GM19438 (cell line): ENCODE results near the gene MEX3B.
"Not testable (repeated sequence)": the region's sequence is repeated elsewhere in the genome, so short reads cannot be mapped to it uniquely, and the experiment has no call there.

Experiments used
- ATAC-seq: cut with Tn5 transposase; IDR thresholded peaks from one replicate; pipeline ENCODE4 v1.9.1; 2021; ENCODE audit warnings: low read depth; ENCODE audit not compliant: unreplicated experiment

MEX3B gene

DNA sequence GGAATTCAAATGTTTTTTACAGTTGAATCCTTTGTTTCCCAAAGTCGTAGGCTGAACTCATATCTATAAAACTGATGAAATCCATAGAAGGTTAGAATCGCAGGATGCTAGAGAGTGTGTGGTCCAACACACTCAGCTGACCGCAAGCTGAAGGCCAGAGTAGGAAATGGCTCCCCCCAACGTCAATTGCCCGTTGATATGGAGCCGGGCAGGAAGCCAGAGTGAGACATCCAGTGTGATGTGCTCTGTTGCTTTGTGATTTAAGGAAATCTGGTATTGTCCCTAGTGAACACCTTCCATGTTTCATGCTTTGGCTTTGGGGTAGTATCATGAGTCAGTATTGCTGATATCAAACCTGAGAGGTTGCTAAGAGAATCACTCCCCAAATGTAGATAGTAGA, 5.8 kb upstream of the MEX3B start:
- no peak for ATAC-seq

DNA sequence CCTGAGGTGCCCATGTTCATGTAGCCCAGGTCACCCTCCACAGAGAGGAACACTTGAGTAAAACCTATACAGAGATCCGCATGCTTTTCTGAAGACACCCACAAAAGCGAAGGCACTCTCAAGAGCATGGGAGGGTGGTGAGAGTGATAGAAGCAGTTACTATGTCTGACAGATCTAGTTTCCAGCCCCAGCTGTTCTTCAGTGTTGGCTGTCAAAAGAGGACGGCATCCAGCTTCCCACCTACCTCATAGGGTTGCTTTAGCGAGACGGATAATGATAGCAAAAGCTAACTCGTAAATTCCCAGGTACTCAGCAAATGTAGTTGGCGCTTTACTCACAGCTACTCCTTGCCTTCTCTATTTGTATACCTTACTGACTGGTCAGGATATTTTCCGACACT, 3.0 kb upstream of the MEX3B start:
- ATAC-seq: no peak

DNA sequence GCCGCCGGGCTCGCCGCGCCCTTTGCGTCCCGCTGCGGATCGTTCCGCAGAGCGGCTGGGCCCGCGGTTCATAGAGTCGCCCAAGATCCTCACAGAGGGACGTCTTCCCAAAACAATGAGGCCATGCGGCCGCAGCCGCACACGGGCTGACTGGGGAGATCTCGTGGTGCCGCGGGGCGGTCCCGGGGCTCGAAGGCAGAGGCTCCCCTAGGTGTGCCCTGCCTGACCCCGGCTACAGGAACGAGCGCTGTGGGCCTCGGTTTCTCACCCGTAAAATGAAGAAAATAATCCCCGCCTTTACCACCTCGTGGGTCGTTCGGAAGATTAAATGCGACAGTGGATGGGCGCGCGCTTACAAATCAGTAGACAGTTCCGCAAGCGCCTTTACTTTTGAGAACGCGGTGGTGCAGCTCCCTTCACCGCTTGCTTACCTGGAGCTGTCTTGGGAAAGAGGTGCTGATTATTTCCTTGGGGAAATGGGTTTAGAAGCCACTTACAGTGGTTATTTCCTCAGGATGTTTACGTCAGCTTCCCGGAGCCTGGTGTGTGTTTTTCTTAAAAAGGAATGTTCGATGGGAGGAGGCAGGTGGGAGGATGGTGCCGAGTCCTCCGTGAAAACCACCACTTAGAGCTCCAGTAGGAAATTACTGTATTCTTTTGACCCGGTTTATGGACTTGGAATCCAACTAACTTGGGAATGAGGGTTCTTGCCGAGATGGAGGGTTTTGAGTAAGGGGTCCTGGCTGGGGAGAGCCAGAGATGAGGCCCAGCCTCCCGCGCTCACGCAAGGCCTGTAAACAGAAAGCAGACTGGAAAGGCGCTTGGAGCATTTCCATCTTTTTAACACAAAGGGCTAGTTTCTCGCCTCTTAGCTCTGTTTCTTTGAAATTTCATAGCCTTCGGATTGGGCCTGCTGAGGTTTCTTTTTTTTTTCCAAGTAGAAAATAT, 1.9 kb upstream of the MEX3B start:
- no peak for ATAC-seq

DNA sequence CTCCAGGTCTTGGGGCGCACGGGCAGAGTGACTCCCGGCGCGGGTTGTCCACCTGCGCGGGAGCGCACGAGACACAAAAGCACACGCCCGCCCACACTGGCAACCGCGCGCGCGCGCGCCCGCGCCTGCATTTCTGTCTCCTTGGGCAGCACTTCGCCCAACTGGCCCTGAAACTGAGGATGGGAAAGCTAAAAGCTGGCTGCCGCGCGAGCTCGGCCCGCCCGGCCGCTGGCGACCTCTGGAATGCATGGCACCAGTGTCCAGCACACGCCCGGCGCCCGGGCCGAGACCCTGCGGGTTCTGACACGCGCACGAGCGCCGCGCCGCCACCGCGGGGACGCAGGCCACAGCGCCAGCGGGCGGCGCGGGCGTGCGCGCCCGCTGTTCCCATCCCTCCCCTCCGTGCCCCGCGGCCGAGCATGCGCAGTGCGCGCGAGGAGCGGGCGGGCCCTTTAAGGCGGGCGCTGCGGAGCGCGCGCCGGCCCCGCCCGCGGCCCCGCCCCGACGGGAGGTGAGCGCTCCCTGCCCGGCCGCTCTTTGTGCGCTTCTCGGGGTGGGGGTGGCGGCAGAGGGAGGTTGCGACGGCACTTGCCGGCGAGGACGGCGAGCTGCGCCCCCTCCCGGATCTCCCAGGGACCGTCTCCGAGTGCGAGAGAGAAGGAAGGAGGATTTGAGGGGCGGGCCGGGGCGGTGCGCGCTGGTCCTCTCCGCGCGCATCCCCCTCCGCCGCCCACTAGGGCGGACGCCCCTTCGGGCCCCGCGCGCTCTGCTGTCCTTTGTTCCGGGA, 1.0 kb upstream of the MEX3B start:
- ATAC-seq: peak; percentile 65

DNA sequence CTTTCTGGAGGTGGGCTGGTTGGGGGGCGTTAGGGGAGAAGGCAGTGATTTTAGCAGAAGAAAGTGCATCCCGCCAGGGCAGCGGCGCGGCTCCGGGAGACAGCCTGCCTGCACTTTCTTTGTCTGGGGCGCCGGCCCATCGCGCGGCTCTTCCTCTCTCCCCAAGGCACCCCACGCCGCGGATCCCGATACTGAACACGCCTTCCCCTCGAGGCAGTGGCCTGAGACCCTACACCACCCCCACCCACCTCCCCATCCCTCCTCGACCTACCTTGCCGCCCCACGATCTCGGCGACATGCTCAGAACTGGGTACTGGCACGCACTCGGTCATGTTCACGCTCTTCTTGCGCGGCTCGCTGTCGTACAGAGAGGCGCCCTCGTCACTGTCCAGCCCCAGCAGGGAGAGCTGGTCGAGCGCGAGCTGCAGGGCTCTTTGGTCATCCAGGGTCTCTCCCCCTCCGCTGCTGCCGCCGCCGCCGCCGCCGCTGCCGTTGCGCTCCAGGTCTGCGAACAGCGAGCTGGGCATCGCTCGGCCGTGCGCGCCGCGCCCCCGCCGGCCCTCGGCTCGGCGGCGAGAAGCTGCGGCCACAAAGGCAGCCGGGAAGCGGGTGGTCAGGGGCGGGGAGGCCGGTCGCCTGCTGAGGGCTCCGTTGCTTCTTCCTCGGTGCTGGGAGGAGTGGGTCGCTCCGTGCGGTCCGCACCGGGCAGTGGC, 483 bp downstream of the MEX3B start:
- ATAC-seq: peak; percentile 7

DNA sequence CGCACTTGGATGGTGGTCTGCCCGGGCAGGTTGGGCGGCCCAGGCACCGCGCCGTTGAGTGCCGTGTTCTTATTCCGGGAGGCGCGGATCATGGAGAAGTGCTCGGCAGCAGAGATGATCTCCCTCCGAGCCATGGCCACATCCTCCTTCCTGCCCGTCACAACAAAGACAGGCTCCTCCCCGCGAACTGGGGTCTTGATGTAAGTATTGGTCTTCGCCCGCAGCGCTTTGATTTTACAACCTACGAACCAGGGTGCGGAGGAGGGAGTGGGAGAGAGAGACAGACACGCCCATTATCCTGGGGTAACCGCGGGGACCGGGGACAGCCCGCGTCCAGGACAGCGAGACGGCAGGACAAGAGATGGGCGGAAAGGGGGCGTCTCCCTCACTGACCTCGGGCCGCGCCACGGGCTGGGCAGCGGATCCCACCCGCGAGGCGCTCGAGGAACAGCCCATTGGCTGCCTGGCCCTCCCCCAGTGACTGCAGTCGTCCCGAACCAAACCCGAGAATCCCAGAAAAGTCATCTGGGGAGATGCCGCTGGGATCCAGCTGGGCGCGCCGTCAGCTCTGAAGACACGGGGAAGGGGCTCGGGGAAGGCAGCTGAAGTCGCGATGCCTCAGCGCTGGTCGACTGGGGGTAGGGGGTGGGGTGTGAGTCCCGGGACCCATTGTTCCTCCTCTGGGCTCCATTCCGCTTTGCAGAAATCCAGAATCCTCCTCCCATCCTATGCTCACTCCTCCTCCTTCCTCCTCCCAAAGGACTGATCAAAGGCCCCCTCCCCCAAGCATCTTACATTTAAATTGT, 1.2 kb downstream of the MEX3B start:
- ATAC-seq: no peak

DNA sequence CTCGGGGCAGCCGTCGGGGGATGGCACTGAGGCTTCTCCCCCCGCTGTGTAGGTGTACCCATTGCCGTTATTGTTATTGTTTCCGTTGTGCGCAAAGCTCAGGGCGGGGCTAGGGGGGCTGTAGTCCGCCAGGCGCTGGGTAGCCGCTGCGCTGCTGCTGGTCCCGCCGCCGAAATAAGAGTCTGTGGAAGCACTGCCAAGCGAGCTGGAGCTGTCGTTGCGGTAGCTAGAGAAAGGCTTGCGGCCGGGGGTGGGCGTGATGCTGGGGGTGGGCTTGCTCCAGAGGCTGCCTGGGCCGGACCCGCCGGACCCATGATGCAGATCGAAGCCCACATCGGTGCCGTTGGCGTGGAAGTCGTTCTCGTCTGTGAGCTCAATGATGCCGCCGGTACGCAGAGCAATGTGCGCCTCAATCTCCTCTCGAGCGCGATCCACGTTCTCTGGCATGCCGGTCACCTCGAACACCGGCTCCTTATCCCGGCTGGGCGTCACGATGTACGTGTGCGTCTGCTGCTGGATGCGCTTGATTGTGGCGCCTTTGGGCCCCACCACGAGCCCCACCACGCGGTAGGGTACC, 1.9 kb downstream of the MEX3B start:
- ATAC-seq: no peak

DNA sequence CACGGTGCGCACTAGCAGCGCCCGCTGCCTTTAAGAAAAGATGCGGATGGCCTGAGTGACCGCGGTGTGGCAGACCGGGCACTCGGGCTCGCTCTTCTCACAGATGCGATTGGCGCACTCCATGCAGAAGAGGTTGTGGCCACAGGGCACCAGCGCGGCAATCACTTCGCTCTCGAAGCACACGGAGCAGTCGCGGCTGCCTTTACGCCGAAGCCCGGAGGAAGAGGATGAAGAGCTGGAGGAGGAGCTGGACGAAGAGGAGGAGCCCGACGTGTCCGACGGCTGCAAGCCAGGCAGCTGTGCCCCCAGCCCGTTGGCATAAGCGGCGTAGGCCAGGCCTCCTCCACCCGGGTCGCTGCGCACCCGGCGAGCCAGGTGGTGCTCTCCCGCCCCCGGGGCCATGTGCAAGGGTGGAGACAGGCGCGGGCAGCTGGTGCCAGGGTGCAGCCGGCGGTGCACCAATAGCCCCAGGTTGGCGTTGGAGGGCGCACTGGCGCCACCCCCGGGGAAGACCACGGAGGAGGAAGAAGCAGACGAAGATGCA, 2.6 kb downstream of the MEX3B start:
- ATAC-seq: no peak

DNA sequence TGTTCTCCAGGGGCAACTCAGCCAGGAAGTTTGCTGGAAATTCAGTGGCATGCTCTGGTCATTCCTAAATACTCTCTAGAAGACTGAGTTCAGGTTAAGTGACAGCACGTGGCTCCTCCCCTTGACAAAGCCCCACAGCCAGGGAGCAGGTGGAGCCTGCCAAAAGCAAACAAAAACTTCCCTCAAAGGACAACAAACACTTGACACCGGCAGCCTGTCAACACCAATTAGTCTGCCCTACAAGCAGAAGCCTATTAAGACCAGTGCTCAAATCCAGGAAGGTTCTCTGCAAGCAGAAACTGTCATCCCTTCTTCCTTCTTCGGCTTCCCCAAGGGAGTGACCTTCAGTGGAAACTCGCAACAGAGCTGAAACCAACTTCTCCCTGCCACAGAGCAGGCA, 5.0 kb downstream of the MEX3B start:
- ATAC-seq: no peak

DNA sequence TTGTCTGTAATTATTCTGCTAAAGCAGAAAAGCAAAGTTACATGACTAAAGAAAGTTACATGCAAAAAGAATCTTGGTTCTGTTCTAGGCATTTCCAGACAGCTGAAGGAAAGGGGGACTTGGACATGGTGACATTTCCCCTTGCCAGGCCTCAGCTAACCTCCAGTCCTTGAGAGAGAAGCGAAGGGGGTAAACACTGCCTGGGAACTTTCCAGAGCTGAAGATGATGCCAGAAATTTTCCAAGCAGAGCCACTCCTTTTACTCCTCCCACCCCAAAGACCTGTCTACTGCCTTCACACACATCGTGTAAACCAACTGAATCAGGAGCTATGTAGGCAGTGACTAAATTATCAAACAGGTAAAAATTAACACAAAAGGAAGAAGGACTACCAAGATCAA, 5.4 kb downstream of the MEX3B start:
- ATAC-seq: no peak

DNA sequence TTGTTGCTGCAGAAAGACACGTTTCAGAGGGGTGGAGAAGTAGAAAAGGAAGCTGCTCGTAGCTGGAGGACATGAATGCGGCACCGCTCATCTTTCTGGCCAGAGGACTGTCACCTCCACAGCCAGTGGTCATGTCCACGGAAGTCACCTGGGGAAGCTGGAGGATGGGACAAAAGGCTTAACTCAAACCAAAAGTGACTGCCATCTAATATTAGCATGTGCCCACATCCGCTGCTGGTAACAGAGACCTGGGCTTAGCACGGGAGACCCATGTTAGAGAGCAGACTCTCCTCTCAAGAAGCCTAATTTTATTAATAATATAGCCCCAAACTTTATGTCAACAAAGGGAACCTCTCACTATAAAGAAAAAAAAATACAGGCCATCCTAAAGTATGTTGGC, 5.9 kb downstream of the MEX3B start:
- ATAC-seq: no peak

DNA sequence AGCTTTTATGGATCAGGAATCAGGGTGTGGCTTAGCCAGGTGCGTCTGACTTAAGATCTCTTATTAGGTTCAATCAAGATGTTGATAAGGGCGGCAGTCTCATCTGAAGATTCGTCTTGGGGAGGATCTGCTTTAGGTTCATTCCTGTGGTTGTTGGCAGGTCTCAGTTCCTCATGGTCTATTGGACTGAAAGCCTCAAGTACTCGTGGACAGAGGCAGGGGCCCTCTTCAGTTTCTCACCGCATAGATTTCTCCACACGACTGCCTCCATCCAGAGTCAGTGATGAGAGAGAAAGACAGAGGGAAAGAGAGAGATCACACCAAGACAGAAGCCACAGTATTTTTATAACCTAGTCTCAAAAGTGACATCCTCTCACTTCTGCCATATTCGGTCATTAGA, 9.4 kb downstream of the MEX3B start:
- no peak for ATAC-seq

DNA sequence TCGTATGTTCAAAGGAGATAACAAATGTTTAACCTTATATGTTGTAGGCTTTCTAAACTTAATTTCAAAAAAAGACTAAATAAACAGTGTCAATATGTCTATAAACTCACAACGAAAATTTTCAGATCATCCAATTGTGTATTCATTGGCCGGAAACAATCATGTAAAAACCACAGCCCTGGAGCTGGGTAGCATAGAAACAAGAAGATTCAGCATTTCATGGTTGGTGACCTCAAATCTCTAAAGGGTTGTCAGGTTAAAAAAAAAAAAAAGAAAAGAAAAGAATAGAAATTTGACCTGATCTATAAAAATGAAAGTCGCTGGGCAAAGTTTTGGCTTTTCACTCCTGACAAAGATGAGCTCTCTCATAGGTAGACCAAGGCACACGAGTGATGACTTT, 13.9 kb downstream of the MEX3B start:
- no peak for ATAC-seq

DNA sequence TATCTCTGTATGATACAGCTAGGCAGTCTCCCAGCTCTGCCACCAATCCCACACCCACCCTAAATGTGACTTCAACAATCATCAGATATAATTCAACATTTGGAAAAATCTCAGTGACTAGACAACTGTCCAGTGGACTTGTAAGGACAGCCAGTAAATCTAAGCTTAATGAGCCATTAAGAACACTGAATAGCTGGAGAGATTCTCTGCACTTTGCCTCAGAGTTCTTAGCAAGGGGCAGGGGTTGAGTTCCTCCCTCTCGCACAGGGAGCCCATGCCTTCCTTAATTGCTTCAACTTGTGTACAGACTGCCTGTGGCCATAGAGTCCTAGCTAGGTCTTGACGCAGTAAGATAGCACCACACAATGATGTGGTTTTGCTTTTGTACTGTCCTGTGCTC, 15.6 kb downstream of the MEX3B start:
- no peak for ATAC-seq

DNA sequence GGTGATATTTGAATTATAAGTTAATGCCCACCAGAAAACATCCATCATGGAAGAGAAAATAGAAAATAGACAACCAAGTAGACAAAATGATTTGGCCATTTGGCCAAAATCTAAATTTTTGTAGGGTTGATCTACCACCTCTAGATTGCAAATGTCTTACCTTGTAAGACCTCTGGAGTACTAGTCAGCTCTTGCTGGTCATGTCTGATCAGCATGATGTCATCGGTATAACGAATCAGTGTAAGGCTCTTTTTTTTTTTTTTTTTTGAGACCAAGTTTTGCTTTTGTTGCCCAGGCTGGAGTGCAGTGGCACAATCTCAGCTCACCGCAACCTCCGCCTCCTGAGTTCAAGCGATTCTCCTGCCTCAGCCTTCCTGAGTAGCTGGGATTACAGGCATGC, 17.7 kb downstream of the MEX3B start:
- not testable (repeated sequence) for ATAC-seq

DNA sequence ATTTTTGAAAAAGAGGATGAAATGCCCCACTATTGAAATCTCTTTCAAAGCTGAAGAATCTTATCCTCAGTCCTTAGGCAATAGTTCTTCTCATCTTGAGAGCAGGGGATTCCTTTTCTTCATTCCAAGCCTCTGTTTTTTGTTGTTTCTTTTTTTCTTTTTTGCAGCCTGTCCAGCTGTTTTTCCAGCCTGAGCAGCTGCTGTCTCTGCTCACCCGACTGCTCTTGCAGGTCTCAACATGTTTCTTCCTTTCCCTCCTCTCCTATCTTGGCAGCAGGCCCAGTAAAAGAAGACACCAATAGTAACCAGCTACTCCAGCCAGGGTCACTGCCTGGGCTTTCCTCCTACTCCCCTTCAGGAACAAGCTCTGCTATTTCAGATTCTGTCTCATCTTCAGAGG, 23.8 kb downstream of the MEX3B start:
- no peak for ATAC-seq

DNA sequence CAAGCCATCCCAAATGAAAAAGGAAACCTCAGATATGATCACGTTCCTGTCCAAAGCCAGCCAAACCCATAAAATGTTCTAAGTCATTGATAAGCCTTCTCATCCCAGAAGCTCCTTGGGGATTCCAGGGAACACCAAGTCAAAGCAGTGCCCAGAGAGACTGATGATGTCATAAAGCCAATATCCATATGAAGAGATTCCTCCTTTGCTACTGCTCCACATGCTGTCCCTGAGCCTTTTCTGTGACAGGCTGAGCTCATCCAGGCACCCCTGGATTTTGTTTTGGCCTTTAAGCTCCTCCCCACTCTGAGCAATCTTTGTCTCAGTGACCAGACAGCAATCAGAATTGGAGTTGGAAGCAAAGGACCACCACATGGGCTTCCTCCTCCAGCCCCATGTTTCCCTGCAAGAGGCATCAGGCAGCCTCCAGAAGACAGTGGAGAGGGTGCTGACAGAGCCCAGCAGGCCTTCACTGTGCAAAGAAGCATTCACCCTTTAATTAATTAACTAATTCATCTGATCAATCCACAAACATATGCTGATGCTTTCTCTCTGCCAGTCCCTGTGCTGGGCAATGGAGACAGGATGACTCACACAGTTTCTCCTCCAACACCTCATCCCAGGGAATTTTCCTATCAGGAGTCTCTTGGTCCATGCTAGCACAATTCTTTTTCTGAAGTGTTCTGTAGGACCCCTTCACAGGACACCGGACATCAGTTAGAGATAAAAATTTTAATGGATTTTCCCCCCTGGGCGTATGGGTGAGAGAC, 25.0 kb downstream of the MEX3B start:
- ATAC-seq: no peak

DNA sequence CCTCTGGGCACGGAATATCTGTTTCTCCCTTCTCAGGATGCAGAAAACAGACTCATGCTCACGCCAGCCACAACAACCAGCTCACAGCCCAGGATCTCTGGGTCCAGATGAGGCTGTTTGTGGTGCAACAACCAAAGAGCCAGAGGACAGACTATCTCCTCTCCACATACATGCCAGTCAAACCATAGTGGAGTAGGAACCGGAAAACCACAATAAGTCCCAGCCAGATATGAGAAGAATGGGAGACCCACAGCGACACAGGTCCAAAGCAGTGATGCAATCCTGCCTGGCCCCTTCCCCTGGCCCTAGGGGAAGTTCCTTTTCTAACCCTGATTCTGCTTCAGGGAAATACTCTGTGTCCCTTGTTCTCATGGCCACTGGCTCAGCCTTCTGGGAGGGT, 27.6 kb downstream of the MEX3B start:
- ATAC-seq: no peak

DNA sequence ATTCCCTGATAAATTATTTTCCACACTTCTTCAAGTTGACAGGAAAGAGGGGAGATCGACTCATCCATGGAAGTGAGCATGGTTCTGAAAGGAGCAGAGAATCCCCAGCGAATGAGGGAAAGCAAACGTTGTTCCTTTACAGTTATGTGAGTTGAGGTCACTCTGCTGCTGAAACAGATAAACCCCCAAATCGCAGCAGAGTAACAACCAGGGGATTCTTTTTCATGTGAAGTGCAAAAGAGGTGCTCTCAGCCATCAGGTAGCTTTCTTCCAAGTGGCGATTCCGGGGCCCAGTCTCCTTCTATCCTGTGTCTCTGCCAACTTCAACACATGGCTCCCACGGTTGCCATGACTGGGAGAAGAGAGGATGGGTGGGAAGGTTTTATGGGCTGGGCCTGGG, 28.2 kb downstream of the MEX3B start:
- no peak for ATAC-seq
